CD4-positive, alpha-beta T cell (primary cell): Measurements from ENCODE around the gene LRP1B. TPM values are rescaled to one million over a fixed set of nuclear protein-coding genes. Genes with fewer than 3 reads are reported as not detected.

Experiments
- ATAC-seq: fragments of 200-7000 bp; cut with Tn5 transposase; one replicate; pipeline ENCODE4 v1.10.0; 2022; ENCODE audit warnings: mild to moderate bottlenecking; ENCODE audit not compliant: poor library complexity
- CTCF ChIA-PET: fragments of 350-600 bp; sonication (Branson Sonifier 250); formaldehyde crosslinking; loops from one replicate; lab custom pipeline; 2021; ENCODE audit warnings: antibody characterized with exemption, inconsistent platforms; lab: Charles Lee
- POLR2A ChIA-PET: fragments of 350-600 bp; sonication (Branson Sonifier 250); formaldehyde crosslinking; loops from one replicate; lab custom pipeline; 2021; ENCODE audit warnings: antibody characterized with exemption, inconsistent platforms; lab: Charles Lee
- DNase-seq, 14 experiments: peaks; one replicate each; pipeline ENCODE4 v3.0.0-alpha.2; 2013 to 2020; ENCODE audit warnings: mixed read lengths in 2 of 14
- H3K27ac ChIP-seq, 2 donors: one replicate each; pipeline versions ENCODE4 v1.5.1 to v1.7.0; 2013; ENCODE audit warnings: low read length in 2 of 2, low read depth in 1 of 2, mild to moderate bottlenecking in 1 of 2
- H3K27me3 ChIP-seq, 2 experiments: 1 replicate in 1 of 2; 2 replicates in 1 of 2; pipeline versions ENCODE4 v1.6.1 to v1.7.0; 2013; ENCODE audit warnings: low read length in 2 of 2, control low read depth in 1 of 2, mild to moderate bottlenecking in 1 of 2, moderate library complexity in 1 of 2; ENCODE audit not compliant: insufficient read depth in 2 of 2, control insufficient read depth in 1 of 2
- H3K36me3 ChIP-seq: one replicate; pipeline ENCODE4 v1.6.1; 2013; ENCODE audit warnings: low read length, control low read depth; ENCODE audit not compliant: insufficient read depth
- H3K4me1 ChIP-seq: one replicate; pipeline ENCODE4 v1.6.1; 2013; ENCODE audit warnings: low read length, control low read depth; ENCODE audit not compliant: insufficient read depth
- H3K4me3 ChIP-seq: one replicate; pipeline ENCODE4 v1.5.1; 2013; ENCODE audit warnings: mild to moderate bottlenecking, low read length, moderate library complexity
- H3K9me3 ChIP-seq, 2 experiments: 1 replicate in 1 of 2; 2 replicates in 1 of 2; pipeline versions ENCODE4 v1.6.1 to v1.7.0; 2013; ENCODE audit warnings: low read length in 2 of 2, mild to moderate bottlenecking in 2 of 2, control low read depth in 1 of 2, moderate library complexity in 1 of 2; ENCODE audit not compliant: control insufficient read depth in 1 of 2, insufficient read depth in 1 of 2
- H3K27ac Mint-ChIP-seq: one replicate; pipeline ENCODE4 v1.8.0; 2020; ENCODE audit warnings: mixed read lengths
- H3K27me3 Mint-ChIP-seq: one replicate; pipeline ENCODE4 v1.8.0; 2021; ENCODE audit warnings: mixed read lengths
- H3K36me3 Mint-ChIP-seq: one replicate; pipeline ENCODE4 v1.8.0; 2021; ENCODE audit warnings: low read depth, mixed read lengths
- H3K4me1 Mint-ChIP-seq: one replicate; pipeline ENCODE4 v1.8.0; 2021; ENCODE audit warnings: low read depth, mixed read lengths
- H3K4me3 Mint-ChIP-seq: one replicate; pipeline ENCODE4 v1.8.0; 2020; ENCODE audit warnings: mild to moderate bottlenecking, mixed read lengths
- H3K9me3 Mint-ChIP-seq: one replicate; pipeline ENCODE4 v1.8.0; 2020; ENCODE audit warnings: mixed read lengths
- intact Hi-C, 2 experiments: fragments of 100-400 bp; cut with DNase I in 1 of 2; cut with micrococcal nuclease in 1 of 2; formaldehyde crosslinking; loops; one replicate each; pipeline versions ENCODE4 v1.15.1 to v1.9.0; 2023 to 2025; cut with DNase I, micrococcal nuclease
- total RNA-seq, 174 experiments: library from RNA in 2 of 174; stranded (reverse) in 2 of 174; gene quantifications; one replicate each; pipeline ENCODE4 v1.2.3 and lab custom pipeline; 2021 to 2026
- TF ChIP-seq, protein P1 (sequence below): fragments of 200-600 bp; IDR thresholded peaks from one replicate; pipeline ENCODE4 v1.8.0; 2022; ENCODE audit warnings: antibody characterized with exemption, mild to moderate bottlenecking

The LRP1B gene
- total RNA-seq, 2 experiments from 2014 or later: not detected

DNA sequence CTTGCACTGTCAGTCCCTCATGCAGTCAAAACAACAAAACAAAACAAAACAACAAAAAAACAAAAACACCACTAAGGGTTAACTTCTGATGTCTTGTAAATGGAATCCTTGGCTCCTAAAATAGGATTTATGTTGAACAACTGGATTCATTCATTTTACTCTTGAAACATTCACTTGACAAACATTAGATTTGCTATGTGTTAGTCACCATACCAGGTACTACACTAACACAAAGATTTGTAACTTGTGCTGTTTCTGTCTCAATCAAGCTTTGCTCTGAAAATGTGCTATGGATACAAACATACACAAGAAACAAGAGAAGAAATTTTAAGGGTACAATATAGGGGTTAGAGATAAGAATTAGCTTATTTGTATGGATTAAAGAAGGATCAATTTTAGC is 812.8 kb downstream of the LRP1B start:
- Histone ChIP-seq H3K4me3 (no peak overlapping the region), H3K4me1 (no peaks in the 10 kb centered on the region), H3K36me3 (no peaks in the 10 kb centered on the region), H3K27me3 (no peaks in the 10 kb centered on the region), H3K27ac (no peak overlapping the region), H3K9me3 (peaks cover 0 to 7% of the 10 kb centered on the region in 2 experiments)
- ATAC-seq (no peak), DNase-seq (no peak)
- intact Hi-C loops: no loop called here
- Mint-ChIP-seq H3K4me1 (no peaks in the 10 kb centered on the region), H3K27ac (no peak overlapping the region), H3K36me3 (no peaks in the 10 kb centered on the region), H3K9me3 (peaks cover 9% of the 10 kb centered on the region), H3K4me3 (no peak overlapping the region), H3K27me3 (no peaks in the 10 kb centered on the region)
- TF ChIP-seq, protein P1, sequence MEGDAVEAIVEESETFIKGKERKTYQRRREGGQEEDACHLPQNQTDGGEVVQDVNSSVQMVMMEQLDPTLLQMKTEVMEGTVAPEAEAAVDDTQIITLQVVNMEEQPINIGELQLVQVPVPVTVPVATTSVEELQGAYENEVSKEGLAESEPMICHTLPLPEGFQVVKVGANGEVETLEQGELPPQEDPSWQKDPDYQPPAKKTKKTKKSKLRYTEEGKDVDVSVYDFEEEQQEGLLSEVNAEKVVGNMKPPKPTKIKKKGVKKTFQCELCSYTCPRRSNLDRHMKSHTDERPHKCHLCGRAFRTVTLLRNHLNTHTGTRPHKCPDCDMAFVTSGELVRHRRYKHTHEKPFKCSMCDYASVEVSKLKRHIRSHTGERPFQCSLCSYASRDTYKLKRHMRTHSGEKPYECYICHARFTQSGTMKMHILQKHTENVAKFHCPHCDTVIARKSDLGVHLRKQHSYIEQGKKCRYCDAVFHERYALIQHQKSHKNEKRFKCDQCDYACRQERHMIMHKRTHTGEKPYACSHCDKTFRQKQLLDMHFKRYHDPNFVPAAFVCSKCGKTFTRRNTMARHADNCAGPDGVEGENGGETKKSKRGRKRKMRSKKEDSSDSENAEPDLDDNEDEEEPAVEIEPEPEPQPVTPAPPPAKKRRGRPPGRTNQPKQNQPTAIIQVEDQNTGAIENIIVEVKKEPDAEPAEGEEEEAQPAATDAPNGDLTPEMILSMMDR: no peak
- ChIA-PET CTCF (no interaction called here), POLR2A (no interaction called here)

DNA sequence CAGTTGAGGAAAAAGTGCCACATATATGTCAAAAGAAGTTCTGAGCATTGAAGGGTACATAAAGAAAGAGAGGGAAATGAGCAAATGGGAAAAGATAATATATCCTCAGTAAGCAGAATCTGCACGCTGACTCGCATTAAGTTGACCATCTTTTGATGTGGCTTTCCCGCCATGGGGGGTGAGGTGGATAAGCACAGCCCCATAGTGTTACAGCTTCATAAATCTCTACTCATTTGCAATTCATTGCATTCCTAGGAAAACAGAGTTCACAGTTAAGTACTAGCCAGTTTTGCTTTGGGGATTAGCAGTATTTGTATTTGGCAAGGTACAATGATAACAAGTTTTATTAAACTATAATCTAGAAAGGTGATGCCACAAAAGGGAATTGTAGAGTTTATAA is 814.2 kb downstream of the LRP1B start:
- no peaks in the 10 kb centered on the region for H3K4me1 Mint-ChIP-seq
- peaks cover 0 to 7% of the 10 kb centered on the region in 2 experiments for H3K9me3 ChIP-seq
- ChIA-PET CTCF (no interaction called here), POLR2A (no interaction called here)
- H3K4me3 ChIP-seq: no peak overlapping the region
- no peaks in the 10 kb centered on the region for H3K36me3 ChIP-seq
- no peaks in the 10 kb centered on the region for H3K27me3 Mint-ChIP-seq
- intact Hi-C loops: no loop called here
- no peak for ATAC-seq
- TF ChIP-seq, protein P1: no peak
- H3K27me3 ChIP-seq: no peaks in the 10 kb centered on the region
- no peak for DNase-seq
- H3K27ac ChIP-seq: no peak overlapping the region
- no peaks in the 10 kb centered on the region for H3K4me1 ChIP-seq
- no peak overlapping the region for H3K27ac Mint-ChIP-seq
- H3K9me3 Mint-ChIP-seq: peaks cover 4% of the 10 kb centered on the region
- no peak overlapping the region for H3K4me3 Mint-ChIP-seq
- H3K36me3 Mint-ChIP-seq: no peaks in the 10 kb centered on the region

DNA sequence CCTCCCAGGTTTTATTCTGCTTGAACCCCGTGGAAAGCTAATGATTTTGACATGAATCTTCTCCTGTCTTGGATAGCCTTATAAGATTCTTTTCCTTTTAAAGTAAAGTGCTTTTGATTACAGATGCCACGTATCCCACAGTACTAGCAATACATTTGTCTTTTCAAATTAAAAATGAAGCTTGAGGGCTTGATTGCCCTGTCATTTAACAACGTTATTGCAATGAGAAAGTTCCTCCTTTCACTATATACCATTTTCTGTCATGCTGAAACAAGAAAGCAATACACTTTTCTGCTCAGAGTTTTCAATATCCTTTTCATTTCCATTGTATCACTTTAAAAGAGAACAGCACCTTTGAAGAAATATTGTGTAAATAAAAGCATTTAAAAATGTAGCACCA is 814.7 kb downstream of the LRP1B start:
- Mint-ChIP-seq H3K4me1 (no peaks in the 10 kb centered on the region), H3K36me3 (no peaks in the 10 kb centered on the region), H3K27me3 (no peaks in the 10 kb centered on the region), H3K9me3 (peaks cover 4% of the 10 kb centered on the region), H3K4me3 (no peak overlapping the region), H3K27ac (no peak overlapping the region)
- TF ChIP-seq, protein P1: no peak
- Histone ChIP-seq H3K36me3 (no peaks in the 10 kb centered on the region), H3K9me3 (peaks cover 0 to 7% of the 10 kb centered on the region in 2 experiments), H3K4me1 (no peaks in the 10 kb centered on the region), H3K27me3 (no peaks in the 10 kb centered on the region), H3K4me3 (no peak overlapping the region), H3K27ac (no peak overlapping the region)
- intact Hi-C loops: no loop called here
- CTCF ChIA-PET: no interaction called here
- DNase-seq: no peak
- ATAC-seq: no peak
- POLR2A ChIA-PET: no interaction called here
